AG09309 (cell line): Measurements from ENCODE around the gene RALGPS2.
"Not testable (repeated sequence)": the region's sequence is repeated elsewhere in the genome, so short reads cannot be mapped to it uniquely, and the experiment has no call there.

Experiments
- DNase-seq: peaks from one replicate; pipeline ENCODE4 v3.0.0-alpha.2; 2010; ENCODE audit warnings: low read depth
- H3K4me3 ChIP-seq: 2 replicates; pipeline ENCODE4 v1.5.1; 2011; ENCODE audit warnings: mild to moderate bottlenecking, low read depth, low read length, moderate library complexity; ENCODE audit not compliant: control insufficient read depth
- TF ChIP-seq, protein P1 (sequence below): IDR thresholded peaks from 2 replicates; pipeline ENCODE4 v1.5.1; 2011; ENCODE audit warnings: mild to moderate bottlenecking, low read depth, low read length, inconsistent platforms; ENCODE audit not compliant: insufficient read depth, control insufficient read depth; ENCODE audit errors: missing control alignments

Gene RALGPS2

GRCh38 chr1:178740924-178741323, 15.9 kb downstream of the RALGPS2 start:
- TF ChIP-seq, protein P1, sequence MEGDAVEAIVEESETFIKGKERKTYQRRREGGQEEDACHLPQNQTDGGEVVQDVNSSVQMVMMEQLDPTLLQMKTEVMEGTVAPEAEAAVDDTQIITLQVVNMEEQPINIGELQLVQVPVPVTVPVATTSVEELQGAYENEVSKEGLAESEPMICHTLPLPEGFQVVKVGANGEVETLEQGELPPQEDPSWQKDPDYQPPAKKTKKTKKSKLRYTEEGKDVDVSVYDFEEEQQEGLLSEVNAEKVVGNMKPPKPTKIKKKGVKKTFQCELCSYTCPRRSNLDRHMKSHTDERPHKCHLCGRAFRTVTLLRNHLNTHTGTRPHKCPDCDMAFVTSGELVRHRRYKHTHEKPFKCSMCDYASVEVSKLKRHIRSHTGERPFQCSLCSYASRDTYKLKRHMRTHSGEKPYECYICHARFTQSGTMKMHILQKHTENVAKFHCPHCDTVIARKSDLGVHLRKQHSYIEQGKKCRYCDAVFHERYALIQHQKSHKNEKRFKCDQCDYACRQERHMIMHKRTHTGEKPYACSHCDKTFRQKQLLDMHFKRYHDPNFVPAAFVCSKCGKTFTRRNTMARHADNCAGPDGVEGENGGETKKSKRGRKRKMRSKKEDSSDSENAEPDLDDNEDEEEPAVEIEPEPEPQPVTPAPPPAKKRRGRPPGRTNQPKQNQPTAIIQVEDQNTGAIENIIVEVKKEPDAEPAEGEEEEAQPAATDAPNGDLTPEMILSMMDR = no peak

DNA sequence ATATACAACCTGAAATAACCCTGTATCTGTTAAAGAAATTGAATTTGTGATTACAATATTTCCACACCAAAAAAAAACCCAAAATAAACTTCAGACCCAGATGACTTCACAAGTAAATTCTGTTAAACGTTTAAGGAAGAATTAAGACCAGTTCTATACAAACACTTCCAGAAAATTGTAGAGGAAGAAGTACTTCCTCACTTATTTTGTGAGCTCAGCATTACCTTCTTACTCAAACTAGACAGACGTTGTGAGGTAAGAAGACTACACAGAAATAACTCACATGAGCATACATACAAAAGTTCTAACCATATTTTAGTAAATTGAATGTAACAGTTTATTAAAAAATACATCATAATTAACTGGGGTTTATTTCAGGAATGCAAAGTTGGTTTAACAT, 18.8 kb downstream of the RALGPS2 start:
- TF ChIP-seq, protein P1 = no peak
- no peak overlapping the region for H3K4me3 ChIP-seq
- DNase-seq = no peak

More at GRCh38 chr1:178740924-178741323, 15.9 kb downstream of the RALGPS2 start:
- no peak for DNase-seq
- H3K4me3 ChIP-seq = no peak overlapping the region

GRCh38 chr1:178745260-178745659, 20.2 kb downstream of the RALGPS2 start:
- no peak for DNase-seq
- no peak overlapping the region for H3K4me3 ChIP-seq
- TF ChIP-seq, protein P1 = no peak

GRCh38 chr1:178746345-178746744, 21.3 kb downstream of the RALGPS2 start:
- no peak overlapping the region for H3K4me3 ChIP-seq
- DNase-seq = no peak
- TF ChIP-seq, protein P1 = no peak

DNA sequence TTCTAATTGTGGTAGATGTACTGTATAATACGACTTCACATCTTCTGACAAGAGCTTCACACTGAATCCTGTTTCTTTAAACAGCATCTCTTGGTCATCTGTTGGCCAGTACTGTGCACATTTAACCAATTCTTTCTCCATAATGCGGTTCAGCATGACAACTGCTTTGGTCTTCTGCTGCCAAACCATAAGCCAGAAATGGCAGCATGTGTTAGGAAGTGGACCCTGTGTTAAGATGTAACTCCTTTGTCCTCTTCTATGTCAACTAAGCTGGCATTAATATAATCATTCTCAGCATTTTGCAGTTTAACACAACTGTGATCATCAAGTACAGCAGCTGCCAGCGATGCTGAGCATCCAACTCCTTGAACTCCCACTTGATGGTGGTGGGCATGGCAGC, 22.3 kb downstream of the RALGPS2 start:
- DNase-seq, H3K4me3 ChIP-seq: not testable (repeated sequence)

DNA sequence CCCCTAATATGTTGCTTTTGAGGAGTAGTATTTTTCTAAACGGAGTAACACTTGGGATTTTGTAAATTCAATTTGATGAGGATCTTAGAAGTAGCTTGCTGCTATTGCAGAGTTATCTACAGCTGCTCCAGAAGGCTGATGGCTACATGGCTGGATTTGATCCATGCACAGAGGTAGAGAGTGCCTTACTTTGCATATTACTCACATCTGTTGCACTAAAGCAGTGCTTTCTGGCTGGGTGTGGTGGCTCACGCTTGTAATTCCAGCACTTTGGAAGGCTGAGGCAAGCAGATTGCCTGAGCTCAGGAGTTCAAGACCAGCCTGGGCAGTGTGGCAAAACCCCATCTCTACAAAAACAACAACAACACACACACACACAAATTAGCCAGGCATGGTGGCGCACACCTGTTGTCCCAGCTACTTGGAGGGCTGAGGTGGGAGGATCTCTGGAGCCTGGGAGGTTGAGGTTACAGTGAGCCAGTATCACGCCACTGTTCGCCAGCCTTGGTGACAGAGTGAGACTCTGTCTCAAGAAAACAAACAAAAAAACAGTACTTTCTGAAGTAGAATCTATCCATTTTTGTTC, 24.6 kb downstream of the RALGPS2 start:
- TF ChIP-seq, protein P1 = no peak
- no peak for DNase-seq
- no peak overlapping the region for H3K4me3 ChIP-seq

- no peak for DNase-seq
- H3K4me3 ChIP-seq = no peak overlapping the region
- TF ChIP-seq, protein P1 = no peak
Measured at GRCh38 chr1:178751046-178751445, 26.0 kb downstream of the RALGPS2 start.
